IPS-18c (cell line): ENCODE data around the gene HID1.
"Not testable (repeated sequence)": the region's sequence is repeated elsewhere in the genome, so short reads cannot be mapped to it uniquely, and the experiment has no call there.

Source experiments
- H3K4me3 ChIP-seq: 2 replicates; pipeline ENCODE4 v1.7.0; 2013; ENCODE audit warnings: low read depth, mild to moderate bottlenecking, low read length, moderate library complexity; ENCODE audit not compliant: insufficient read depth
- H3K9me3 ChIP-seq: one replicate; pipeline ENCODE4 v1.6.1; 2013; ENCODE audit warnings: mild to moderate bottlenecking, low read length, moderate library complexity; ENCODE audit not compliant: control insufficient read depth, insufficient read depth

The HID1 gene

GRCh38 chr17:74921769-74922168, 50.8 kb downstream of the HID1 start:
- Histone ChIP-seq H3K4me3 (no peak overlapping the region), H3K9me3 (no peaks in the 10 kb centered on the region)

GRCh38 chr17:74921026-74921681, 51.4 kb downstream of the HID1 start:
- H3K4me3 ChIP-seq, result no peak overlapping the region
- H3K9me3 ChIP-seq, result no peaks in the 10 kb centered on the region

GRCh38 chr17:74920642-74921025, 51.9 kb downstream of the HID1 start:
- H3K9me3 ChIP-seq, result no peaks in the 10 kb centered on the region

GRCh38 chr17:74920306-74920620, 52.3 kb downstream of the HID1 start:
- no peak overlapping the region for H3K4me3 ChIP-seq
- H3K9me3 ChIP-seq, result no peaks in the 10 kb centered on the region

More at GRCh38 chr17:74920642-74921025, 51.9 kb downstream of the HID1 start:
- H3K4me3 ChIP-seq, result no peak overlapping the region

GRCh38 chr17:74919440-74920305, 52.9 kb downstream of the HID1 start:
- Histone ChIP-seq H3K4me3 (no peak overlapping the region), H3K9me3 (no peaks in the 10 kb centered on the region)

- Histone ChIP-seq H3K4me3 (no peak overlapping the region), H3K9me3 (no peaks in the 10 kb centered on the region)
Measured at GRCh38 chr17:74918906-74919305, 53.7 kb downstream of the HID1 start.

- Histone ChIP-seq H3K4me3 (no peak overlapping the region), H3K9me3 (no peaks in the 10 kb centered on the region)
Measured at GRCh38 chr17:74917430-74917829, 55.1 kb downstream of the HID1 start.

- Histone ChIP-seq H3K4me3 (no peak overlapping the region), H3K9me3 (no peaks in the 10 kb centered on the region)
Measured at GRCh38 chr17:74916851-74917199, 55.7 kb downstream of the HID1 start.

GRCh38 chr17:74916136-74916850, 56.3 kb downstream of the HID1 start:
- H3K4me3 ChIP-seq, result no peak overlapping the region
- no peaks in the 10 kb centered on the region for H3K9me3 ChIP-seq

- H3K9me3 ChIP-seq, H3K4me3 ChIP-seq: not testable (repeated sequence)
Measured at GRCh38 chr17:74911423-74911822, 61.1 kb downstream of the HID1 start.

- H3K9me3 ChIP-seq, H3K4me3 ChIP-seq: not testable (repeated sequence)
Measured at GRCh38 chr17:74909097-74909496, 63.5 kb downstream of the HID1 start.

GRCh38 chr17:74907012-74907411, 65.5 kb downstream of the HID1 start:
- no peaks in the 10 kb centered on the region for H3K9me3 ChIP-seq
- no peak overlapping the region for H3K4me3 ChIP-seq

- not testable (repeated sequence) for H3K9me3 ChIP-seq, H3K4me3 ChIP-seq
Measured at GRCh38 chr17:74906214-74906793, 66.3 kb downstream of the HID1 start.

GRCh38 chr17:74904687-74905409, 67.7 kb downstream of the HID1 start:
- no peak overlapping the region for H3K4me3 ChIP-seq
- H3K9me3 ChIP-seq, result no peaks in the 10 kb centered on the region

GRCh38 chr17:74903671-74904070, 68.9 kb downstream of the HID1 start:
- no peaks in the 10 kb centered on the region for H3K9me3 ChIP-seq

GRCh38 chr17:74903034-74903433, 69.5 kb downstream of the HID1 start:
- Histone ChIP-seq H3K9me3 (no peaks in the 10 kb centered on the region), H3K4me3 (no peak overlapping the region)

More at GRCh38 chr17:74903671-74904070, 68.9 kb downstream of the HID1 start:
- H3K4me3 ChIP-seq, result no peak overlapping the region
